K562 treated with DMSO at 1 percent for 12 hours (cell line): ENCODE results near the gene BTBD8. TPM values are rescaled to one million over a fixed set of nuclear protein-coding genes. Genes with fewer than 3 reads are reported as not detected.

Experiments used
- total RNA-seq: library from RNA; unstranded; fragments of 300-600 nt; gene quantifications from 2 replicates; pipeline ENCODE4 v1.2.3, GENCODE V29; 2022; ENCODE audit not compliant: insufficient read depth

The BTBD8 gene
- 0.70 and 2.6 TPM in 2 replicates for total RNA-seq

DNA sequence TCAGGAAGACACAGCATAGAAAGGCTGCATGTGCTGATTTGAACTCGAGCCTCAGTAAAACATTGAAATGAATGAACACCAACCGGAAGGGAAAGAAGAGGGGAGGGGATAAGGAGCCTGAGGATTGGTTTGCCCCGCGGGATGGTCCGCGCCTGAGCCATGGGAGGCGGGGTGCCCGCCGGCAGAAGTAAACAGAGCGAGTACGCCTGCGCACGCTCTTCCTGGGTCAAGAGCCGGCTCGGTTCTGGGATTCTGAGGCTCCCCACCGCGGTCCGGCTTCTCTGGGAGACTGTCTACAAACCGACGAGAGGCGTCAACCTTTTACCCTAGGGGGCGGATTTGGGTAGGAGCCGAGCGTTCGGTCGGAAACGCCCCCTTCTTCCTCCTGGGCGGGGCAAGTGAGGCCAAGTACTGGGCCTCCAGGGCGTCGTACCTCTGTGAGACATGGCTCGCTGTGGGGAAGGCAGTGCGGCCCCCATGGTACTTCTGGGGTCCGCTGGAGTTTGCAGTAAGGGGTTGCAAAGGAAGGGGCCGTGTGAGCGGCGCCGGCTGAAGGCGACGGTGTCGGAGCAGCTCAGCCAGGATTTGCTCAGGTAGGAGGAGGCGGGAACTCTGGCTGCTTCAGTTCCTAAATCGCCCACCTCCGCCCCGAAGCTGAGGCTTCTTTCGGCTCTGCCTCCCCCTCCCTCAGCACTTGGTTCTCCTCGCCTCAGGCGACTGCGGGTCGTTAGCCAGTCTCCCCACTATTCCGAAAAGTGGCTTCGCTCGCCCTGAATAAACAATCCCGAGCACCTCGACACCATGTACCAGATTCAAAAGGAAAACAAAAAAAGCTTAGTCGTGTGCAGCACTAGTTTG is at the start of gene BTBD8:
BTBD8 (plus strand) TSS at position 218 of the 858 bp plus-strand sequence; CDS start at position 445, 227 bp downstream.

DNA sequence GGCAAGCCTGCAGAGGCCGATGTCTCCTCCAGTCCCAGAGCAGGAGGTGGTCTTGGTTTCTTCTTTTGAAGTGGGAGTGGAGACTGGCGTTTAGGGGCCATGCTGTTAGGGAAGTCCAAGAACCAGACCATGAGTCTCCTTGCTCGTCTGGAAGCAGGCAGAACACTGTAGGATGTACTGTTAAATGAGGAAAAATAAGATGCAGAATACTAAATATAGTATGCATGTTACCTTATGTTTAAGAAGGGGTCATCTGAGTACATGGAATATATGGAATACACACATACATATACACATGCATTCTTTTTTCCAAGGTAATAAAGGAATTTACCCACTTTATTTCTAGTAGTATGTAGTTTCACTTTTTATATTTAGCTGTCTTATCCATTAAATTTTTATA is 4.8 kb upstream of the BTBD8 start, which contains the start of gene SETSIP:
SETSIP (minus strand) TSS at position 101 of the 400 bp plus-strand sequence; CDS start at position 101, 0 bp downstream.

DNA sequence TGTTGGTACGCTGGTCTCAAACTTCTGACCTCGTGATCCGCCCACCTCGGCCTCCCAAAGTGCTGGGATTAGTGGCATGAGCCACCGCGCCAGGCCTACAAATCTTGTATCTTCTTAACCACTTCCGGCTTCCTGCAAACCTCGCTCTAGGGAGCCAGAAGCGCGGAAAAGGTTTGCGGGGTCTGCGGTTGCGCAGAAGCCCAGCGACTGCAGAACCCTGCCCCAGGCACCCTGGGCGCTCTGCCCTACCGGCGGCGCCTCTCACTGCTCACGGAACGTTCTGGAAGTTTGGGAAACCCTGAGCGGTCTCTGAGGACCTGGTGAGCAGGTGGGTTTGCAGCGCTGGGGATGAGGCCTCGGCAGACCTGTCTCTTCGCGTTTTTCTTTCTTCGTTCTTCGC is 137.6 kb downstream of the BTBD8 start, which contains the start of gene C1orf146:
C1orf146 (plus strand) TSS at position 195 of the 400 bp plus-strand sequence. CDS start 13,506 bp downstream, outside the sequence.

Other genes starting within 250 kb of the BTBD8 start
- 6.3 and 29.6 TPM in 2 replicates for gene TGFBR3, start 194.2 kb upstream of the BTBD8 start, total RNA-seq
- not detected in 2 replicates for gene BRDT, start 130.9 kb upstream of the BTBD8 start, total RNA-seq
- not detected in 2 replicates for gene EPHX4, start 50.4 kb upstream of the BTBD8 start, total RNA-seq
- gene SETSIP, start 4.9 kb upstream of the BTBD8 start, total RNA-seq, result not detected in 2 replicates
- gene C1orf146, start 137.6 kb downstream of the BTBD8 start, total RNA-seq, result not detected in 2 replicates
- 4.7 and 14.4 TPM in 2 replicates for gene GLMN, start 218.6 kb downstream of the BTBD8 start, total RNA-seq
- 6.2 and 14.2 TPM in 2 replicates for gene RPAP2, start 218.7 kb downstream of the BTBD8 start, total RNA-seq